Measurements from ENCODE around the gene PRKCA. TPM values are rescaled to one million over a fixed set of nuclear protein-coding genes. Genes with fewer than 3 reads are reported as not detected.
"Not testable (repeated sequence)": the region's sequence is repeated elsewhere in the genome, so short reads cannot be mapped to it uniquely, and the experiment has no call there.

Gene PRKCA
- total RNA-seq, 4 donors from 2014 or later: 24.5 to 61.9 (median 40.8) TPM

DNA sequence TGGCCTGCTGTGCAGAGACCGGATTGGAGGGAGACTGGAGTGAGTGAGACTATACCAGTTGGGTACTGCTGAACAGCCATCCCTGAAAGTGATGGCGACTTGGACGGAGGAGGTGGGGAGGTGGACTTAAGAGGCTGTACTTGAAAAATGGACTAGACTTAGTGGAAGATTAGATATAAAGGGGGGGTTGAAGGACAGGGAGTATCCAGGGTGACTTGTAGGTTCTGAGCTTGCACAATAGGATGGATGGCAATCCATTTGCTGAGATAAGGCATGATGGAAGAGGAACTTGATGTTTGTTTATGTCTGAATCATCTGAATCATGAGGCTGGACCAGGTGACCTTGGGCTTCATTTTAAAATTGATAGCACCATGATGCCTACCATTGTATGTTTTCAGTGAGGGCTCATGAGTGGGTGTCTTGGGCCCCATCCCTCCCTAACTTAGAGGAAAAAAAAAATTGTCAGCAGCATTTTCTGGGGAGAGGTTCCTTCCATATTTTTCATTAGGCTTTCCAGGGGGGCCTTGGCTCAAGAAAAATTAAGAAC, 41.2 kb downstream of the PRKCA start:
- Histone ChIP-seq H3K4me3 (no peak overlapping the region), H3K27me3 (no peaks in the 10 kb centered on the region), H3K36me3 (no peaks in the 10 kb centered on the region), H3K4me1 (peaks cover 13 to 44% (median 34%) of the 10 kb centered on the region in 4 donors), H3K9me3 (no peaks in the 10 kb centered on the region), H3K27ac (replicated peaks in 1 of 4) (no peak overlapping the region)
- intact Hi-C loops (cut with DNase I): no loop called here
- TF ChIP-seq POLR2AphosphoS5 (IDR thresholded peaks at IDR 0.05): no peak
- TF ChIP-seq POLR2A (IDR thresholded peaks at IDR 0.05; ENCODE audit: low read depth): no peak
- no peak for TF ChIP-seq EP300 (IDR thresholded peaks at IDR 0.05)
- TF ChIP-seq, protein P1, sequence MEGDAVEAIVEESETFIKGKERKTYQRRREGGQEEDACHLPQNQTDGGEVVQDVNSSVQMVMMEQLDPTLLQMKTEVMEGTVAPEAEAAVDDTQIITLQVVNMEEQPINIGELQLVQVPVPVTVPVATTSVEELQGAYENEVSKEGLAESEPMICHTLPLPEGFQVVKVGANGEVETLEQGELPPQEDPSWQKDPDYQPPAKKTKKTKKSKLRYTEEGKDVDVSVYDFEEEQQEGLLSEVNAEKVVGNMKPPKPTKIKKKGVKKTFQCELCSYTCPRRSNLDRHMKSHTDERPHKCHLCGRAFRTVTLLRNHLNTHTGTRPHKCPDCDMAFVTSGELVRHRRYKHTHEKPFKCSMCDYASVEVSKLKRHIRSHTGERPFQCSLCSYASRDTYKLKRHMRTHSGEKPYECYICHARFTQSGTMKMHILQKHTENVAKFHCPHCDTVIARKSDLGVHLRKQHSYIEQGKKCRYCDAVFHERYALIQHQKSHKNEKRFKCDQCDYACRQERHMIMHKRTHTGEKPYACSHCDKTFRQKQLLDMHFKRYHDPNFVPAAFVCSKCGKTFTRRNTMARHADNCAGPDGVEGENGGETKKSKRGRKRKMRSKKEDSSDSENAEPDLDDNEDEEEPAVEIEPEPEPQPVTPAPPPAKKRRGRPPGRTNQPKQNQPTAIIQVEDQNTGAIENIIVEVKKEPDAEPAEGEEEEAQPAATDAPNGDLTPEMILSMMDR (IDR thresholded peaks at IDR 0.05): no peak
- DNase-seq (ENCODE audit: extremely low spot score): no peak
- WGBS: 96% methylated on average over 3 of the region's 3 CpGs

DNA sequence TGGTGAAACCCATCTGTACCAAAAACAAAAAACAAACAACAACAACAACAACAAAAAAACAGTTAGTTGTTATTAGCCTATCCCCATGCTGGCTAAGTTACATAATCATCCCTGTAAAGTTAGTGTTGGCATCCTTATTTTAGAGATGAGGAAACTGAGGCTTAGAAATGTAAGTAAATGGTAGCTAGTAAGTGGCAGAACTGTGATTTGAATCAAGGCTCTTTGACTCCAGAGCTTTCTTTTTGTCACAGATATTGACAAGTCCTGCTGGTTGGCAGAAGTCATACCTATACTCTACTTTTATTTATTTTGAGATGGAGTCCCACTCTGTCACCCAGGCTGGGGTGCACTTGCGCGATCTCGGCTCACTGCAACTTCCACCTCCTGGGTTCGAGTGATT, 42.1 kb downstream of the PRKCA start:
- H3K9me3 ChIP-seq: no peaks in the 10 kb centered on the region
- intact Hi-C loops (cut with DNase I): no loop called here
- WGBS: 95% methylated on average over 4 of the region's 4 CpGs

DNA sequence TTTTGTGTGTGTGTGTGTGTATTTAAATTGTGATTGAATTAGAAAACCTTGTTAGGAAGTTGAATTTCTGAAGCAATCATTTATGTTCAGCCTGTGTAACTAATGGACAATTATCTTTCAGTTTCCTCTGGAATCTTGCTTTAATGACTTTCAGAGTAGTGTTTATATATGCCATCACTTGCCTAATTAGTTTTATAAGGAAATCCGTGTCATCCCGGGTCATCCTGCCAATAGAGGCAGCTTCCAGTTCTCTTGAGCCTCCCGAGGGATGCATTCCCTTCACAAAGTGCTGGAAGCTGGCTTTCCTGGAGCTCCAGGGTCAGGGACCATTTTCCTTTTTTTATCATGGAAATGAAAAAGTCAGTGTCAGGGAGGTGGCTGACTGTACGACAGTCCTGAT, 42.9 kb downstream of the PRKCA start:
- DNase-seq (ENCODE audit: extremely low spot score): no peak
- Histone ChIP-seq H3K9me3 (no peaks in the 10 kb centered on the region), H3K4me1 (peaks cover 26 to 47% (median 41%) of the 10 kb centered on the region in 4 donors), H3K27me3 (no peaks in the 10 kb centered on the region), H3K4me3 (no peak overlapping the region), H3K27ac (replicated peaks in 1 of 4) (no peak overlapping the region), H3K36me3 (no peaks in the 10 kb centered on the region)
- intact Hi-C loops (cut with DNase I): no loop called here
- WGBS: 41% methylated on average over 4 of the region's 4 CpGs
- TF ChIP-seq, protein P1 (IDR thresholded peaks at IDR 0.05): no peak
- no peak for TF ChIP-seq POLR2AphosphoS5 (IDR thresholded peaks at IDR 0.05)
- TF ChIP-seq EP300 (IDR thresholded peaks at IDR 0.05): no peak
- TF ChIP-seq POLR2A (IDR thresholded peaks at IDR 0.05; ENCODE audit: low read depth): no peak

More for the DNA sequence above, 42.1 kb downstream of the PRKCA start:
- Histone ChIP-seq H3K4me1 (peaks cover 20 to 45% (median 36%) of the 10 kb centered on the region in 4 donors), H3K27ac (replicated peaks in 1 of 4) (no peak overlapping the region), H3K4me3 (no peak overlapping the region), H3K27me3 (no peaks in the 10 kb centered on the region), H3K36me3 (no peaks in the 10 kb centered on the region)
- DNase-seq (ENCODE audit: extremely low spot score): no peak
- TF ChIP-seq EP300 (IDR thresholded peaks at IDR 0.05): no peak
- TF ChIP-seq POLR2A (IDR thresholded peaks at IDR 0.05; ENCODE audit: low read depth): no peak
- TF ChIP-seq, protein P1 (IDR thresholded peaks at IDR 0.05): no peak
- TF ChIP-seq POLR2AphosphoS5 (IDR thresholded peaks at IDR 0.05): no peak

DNA sequence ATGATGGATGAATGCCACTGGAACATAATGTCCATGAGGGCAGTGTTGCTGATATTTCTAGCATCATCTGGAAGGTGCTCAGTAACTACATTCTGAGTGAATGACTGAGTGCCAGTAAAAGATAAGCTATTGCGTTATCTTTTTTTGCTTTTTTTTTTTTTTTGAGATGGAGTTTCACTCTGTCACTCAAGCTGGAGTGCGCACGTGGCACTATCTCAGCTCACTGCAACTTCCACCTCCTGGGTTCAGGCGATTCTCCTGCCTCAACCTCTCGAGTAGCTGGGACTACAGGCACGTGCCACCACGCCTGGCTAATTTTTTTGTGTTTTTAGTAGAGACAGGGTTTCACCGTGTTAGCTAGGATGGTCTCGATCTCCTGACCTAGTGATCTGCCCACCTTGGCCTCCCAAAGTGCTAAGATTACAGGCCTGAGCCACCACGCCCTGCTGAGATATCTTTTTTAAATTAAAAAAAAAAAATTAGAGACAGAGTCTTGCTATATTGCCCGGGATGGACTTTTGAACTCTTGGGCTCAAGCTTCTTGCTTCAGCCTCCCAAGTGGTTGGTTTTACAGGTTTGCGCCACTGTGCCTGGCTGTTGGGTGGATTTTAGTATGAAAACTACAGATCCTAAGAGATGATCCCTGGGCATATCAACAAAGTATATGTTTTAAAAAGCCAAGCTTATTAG, 43.7 kb downstream of the PRKCA start:
- H3K27ac ChIP-seq (replicated peaks in 1 of 4); DNase-seq (ENCODE audit: extremely low spot score); H3K9me3 ChIP-seq; H3K36me3 ChIP-seq; H3K27me3 ChIP-seq; intact Hi-C loops (cut with DNase I); H3K4me3 ChIP-seq: not testable (repeated sequence)
- WGBS: 93% methylated on average over 12 of the region's 12 CpGs
- H3K4me1 ChIP-seq: peaks cover 22 to 39% (median 37%) of the 10 kb centered on the region in 4 donors

DNA sequence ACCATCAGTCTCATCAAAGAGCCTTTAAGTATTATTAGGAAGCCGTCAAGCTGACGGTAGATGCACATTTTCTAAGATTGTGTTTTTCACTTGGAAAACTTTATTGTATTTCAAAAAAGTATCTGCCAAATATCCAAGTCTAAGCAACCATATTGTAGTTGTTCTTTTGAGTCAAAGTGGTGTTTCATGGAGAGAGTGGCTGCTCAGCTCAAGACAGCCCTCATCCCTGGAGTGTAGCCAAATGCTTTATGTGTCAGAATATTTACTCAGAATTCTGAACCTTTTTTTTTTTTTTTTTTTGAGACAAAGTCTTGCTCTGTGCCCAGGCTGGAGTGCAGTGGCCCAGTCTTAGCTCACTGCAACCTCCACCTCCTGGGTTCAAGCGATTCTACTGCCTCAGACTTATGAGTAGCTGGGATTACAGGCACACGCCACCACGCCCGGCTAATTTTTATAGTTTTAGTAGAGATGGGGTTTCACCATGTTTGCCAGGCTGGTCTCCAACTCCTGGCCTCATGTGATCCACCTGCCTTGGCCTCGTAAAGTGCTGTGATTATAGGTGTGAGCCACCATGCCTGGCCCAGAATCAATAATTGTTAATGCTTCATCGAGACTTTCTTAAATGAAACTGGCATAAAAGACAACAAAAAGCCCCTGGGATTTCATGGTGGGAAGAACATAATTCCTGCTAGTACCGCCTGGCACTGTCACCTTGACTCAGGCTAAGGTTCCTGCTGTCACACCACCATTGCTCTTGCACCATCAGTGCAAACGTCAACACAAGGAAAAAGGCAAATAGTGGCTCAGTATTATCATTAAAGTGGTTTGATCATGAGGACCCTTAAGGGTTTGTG, 45.5 kb downstream of the PRKCA start:
- intact Hi-C loops (cut with DNase I): no loop called here
- H3K27ac ChIP-seq (replicated peaks in 1 of 4): no peak overlapping the region
- WGBS: 83% methylated on average over 10 of the region's 10 CpGs
- H3K4me1 ChIP-seq: peaks cover 21 to 39% (median 33%) of the 10 kb centered on the region in 4 donors
- TF ChIP-seq EP300 (IDR thresholded peaks at IDR 0.05): no peak
- no peak for DNase-seq (ENCODE audit: extremely low spot score)
- no peaks in the 10 kb centered on the region for H3K27me3 ChIP-seq
- no peaks in the 10 kb centered on the region for H3K36me3 ChIP-seq
- H3K4me3 ChIP-seq: no peak overlapping the region
- H3K9me3 ChIP-seq: no peaks in the 10 kb centered on the region
